Body of pancreas (tissue), 4 donors: ENCODE results near the gene KRTAP5-11.
"Not testable (repeated sequence)": the region's sequence is repeated elsewhere in the genome, so short reads cannot be mapped to it uniquely, and the experiment has no call there.

Source experiments
- POLR2A ChIP-seq, 3 donors: fragments of 450-650 bp; IDR thresholded peaks; one replicate each; pipeline ENCODE4 v1.6.1; 2016; ENCODE audit warnings: antibody characterized with exemption in 3 of 3, mild to moderate bottlenecking in 2 of 3
- TF ChIP-seq, protein P1 (sequence below), 7 experiments: fragments of 450-650 bp in 4 of 7; fragments of 200-600 bp in 3 of 7; sonication (generic) in 3 of 7; IDR thresholded peaks; one replicate each; pipeline ENCODE4 v1.5.1; 2016 to 2019; ENCODE audit warnings: antibody characterized with exemption in 7 of 7

- TF ChIP-seq, protein P1, sequence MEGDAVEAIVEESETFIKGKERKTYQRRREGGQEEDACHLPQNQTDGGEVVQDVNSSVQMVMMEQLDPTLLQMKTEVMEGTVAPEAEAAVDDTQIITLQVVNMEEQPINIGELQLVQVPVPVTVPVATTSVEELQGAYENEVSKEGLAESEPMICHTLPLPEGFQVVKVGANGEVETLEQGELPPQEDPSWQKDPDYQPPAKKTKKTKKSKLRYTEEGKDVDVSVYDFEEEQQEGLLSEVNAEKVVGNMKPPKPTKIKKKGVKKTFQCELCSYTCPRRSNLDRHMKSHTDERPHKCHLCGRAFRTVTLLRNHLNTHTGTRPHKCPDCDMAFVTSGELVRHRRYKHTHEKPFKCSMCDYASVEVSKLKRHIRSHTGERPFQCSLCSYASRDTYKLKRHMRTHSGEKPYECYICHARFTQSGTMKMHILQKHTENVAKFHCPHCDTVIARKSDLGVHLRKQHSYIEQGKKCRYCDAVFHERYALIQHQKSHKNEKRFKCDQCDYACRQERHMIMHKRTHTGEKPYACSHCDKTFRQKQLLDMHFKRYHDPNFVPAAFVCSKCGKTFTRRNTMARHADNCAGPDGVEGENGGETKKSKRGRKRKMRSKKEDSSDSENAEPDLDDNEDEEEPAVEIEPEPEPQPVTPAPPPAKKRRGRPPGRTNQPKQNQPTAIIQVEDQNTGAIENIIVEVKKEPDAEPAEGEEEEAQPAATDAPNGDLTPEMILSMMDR (IDR thresholded peaks at IDR 0.05), result not testable (repeated sequence)
- not testable (repeated sequence) for TF ChIP-seq POLR2A (IDR thresholded peaks at IDR 0.05)
Measured at GRCh38 chr11:71539971-71540370, 42.7 kb downstream of the KRTAP5-11 start.
